ENCODE results near the gene ARHGAP32.
"Not testable (repeated sequence)": the region's sequence is repeated elsewhere in the genome, so short reads cannot be mapped to it uniquely, and the experiment has no call there.

The ARHGAP32 gene

GRCh38 chr11:129013737-129014475 is 178.2 kb downstream of the ARHGAP32 start:
- DNase-seq, result no peak

DNA sequence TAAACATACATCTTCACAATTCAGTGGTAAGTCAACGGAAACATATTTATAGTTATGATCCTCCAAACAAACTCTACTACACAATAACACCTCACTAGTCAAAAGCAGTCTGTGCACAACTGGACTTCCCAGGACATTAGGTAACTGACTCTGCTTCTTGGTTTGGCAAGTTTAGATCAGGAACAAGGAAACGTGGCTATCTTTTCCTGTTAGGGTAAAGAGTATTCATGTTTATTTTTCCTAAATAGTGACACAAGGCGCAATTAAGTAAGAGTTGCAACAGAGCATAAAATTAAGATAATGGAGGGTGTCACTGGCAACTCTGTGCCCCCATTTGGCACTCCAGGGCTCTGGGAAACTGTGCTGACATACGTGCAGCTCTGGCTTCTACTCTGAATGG is 179.2 kb downstream of the ARHGAP32 start:
- no peak for DNase-seq

DNA sequence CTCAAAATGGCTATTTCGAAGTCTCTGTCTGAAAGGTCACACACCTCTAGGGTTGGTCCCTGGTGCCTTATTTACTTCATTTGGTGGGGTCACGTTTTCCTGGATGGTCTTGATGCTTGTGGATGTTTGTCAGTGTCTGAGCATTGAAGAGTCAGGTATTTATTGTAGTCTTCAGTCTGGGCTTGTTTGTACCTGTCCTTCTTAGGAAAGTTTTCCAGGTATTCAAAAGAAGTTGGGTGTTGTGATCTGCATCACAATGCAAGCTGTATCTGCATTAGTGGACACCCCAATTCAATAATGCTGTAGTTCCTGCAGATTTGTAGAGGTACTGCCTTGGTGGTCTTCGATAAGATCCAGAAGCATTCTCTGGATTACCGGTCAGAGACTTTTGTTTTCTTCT is 186.0 kb downstream of the ARHGAP32 start:
- DNase-seq, result no peak

GRCh38 chr11:128999165-128999564 is 193.0 kb downstream of the ARHGAP32 start:
- not testable (repeated sequence) for DNase-seq

GRCh38 chr11:128988242-128988970 is 203.7 kb downstream of the ARHGAP32 start:
- no peak for DNase-seq

- no peak for DNase-seq
These were observed 206.2 kb downstream of the ARHGAP32 start for GRCh38 chr11:128985880-128986279.

GRCh38 chr11:128983023-128983422 is 209.1 kb downstream of the ARHGAP32 start:
- DNase-seq, result no peak

GRCh38 chr11:128981254-128981653 is 210.9 kb downstream of the ARHGAP32 start:
- DNase-seq, result no peak

DNA sequence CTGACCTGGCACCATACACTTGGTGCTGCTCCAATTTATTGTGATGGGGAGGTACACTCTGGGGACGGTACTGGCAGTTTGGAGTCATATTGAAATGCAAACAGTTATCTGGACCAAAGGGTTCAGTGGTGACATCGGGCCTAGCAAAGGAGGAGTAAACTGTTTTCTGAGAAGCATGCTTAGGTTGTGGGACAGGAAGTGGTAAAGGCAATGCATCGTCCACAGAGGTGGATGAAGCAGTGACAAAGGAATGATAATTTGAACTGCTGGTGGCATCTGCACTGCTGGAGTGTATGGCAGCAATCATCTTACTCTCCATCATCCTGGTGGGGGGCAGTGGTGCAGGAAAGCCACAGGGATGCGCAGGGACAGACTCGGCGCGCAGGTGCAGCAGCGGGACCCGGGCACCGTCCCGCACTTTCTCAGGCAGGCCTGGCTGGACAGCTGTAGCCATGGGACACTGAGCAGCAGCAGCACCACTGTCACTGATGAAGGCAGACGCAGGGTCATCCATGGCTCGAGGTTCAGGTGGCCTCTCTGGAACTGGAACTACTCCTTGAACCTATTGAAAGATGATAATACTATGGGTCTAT is 221.4 kb downstream of the ARHGAP32 start:
- DNase-seq, result no peak

DNA sequence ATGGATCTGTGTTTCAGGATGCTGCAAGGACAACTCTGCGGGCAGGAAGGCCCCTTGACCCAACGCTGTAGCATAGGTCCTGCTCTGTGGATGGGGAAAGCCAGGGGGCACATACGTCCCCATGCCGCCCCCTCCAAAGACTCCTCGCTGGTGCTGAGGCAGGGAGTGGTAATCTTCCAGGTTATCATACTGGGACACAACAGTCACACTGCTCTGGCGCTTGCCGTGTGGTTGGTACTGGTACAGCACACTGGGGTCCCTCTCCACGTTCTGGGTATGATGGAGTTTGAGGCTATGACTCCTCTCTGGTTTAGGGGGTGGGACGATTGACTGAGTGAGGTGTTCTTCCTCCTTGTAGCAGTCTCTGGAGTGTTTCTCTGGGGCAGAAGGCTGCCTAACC is 223.2 kb downstream of the ARHGAP32 start:
- no peak for DNase-seq

- no peak for DNase-seq
These were observed 224.5 kb downstream of the ARHGAP32 start for GRCh38 chr11:128967578-128967977.

DNA sequence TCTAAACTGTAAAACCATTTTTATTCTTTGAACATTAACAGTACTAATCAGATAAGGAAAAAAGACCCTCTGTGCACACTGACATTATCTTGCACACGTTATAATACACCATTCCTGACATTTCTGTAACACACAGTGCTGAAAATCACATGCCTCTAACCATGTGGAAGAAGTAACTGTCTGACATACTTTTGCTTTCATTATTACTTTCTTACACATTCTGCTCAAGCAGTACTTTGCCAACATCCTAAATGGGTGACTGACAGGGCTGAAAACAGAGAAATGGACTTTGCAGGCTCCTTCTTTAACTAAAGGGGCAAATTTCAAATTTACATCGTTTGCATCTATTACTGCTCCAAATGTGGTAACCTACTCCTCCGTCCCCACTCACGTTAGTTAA is 226.6 kb downstream of the ARHGAP32 start:
- no peak for DNase-seq

DNA sequence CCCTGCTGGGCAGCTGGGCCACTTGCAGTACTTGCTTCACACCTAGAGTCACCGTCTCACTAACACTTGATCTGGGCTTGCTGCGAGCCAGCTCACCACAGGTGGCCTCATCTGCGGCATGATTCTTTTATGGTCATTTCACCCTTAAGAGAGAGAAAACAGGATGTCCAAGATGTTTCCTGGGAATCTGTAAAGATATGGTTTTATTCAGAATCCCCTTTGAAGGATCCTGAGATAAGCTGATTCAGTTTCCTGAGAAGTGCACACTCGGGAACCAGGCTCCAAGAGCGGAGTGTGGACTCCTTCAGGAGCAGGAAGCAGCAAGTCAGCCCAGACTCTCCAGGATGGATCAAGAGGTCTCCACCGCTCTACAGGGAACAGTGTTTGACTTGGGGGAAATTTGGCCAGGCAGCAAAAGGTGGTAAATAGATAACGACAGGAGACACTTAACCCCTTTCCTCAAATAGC is 227.6 kb downstream of the ARHGAP32 start:
- DNase-seq, result no peak

GRCh38 chr11:128963744-128964325 is 228.3 kb downstream of the ARHGAP32 start:
- DNase-seq, result no peak

GRCh38 chr11:128962896-128963295 is 229.2 kb downstream of the ARHGAP32 start:
- no peak for DNase-seq

DNA sequence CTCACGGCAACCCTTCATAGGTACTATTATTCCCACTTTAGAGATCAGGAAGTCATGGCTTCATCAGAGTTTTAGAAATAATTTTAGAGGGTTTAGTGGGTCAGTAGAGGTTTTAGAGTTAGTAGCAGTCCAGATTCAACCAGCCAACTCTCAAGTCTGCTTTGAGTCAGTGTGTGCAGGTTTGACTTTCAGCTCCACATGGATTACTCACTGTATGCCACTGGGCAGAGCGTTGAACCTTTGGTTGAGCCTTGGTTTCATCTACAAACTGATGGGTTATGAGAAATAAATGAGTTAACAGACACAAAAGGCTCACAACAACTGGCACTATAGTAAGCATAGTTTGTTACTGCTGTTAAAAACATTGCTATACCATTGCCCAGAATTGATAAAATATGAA is 230.5 kb downstream of the ARHGAP32 start:
- DNase-seq, result no peak

- DNase-seq, result no peak
These were observed 235.0 kb downstream of the ARHGAP32 start for GRCh38 chr11:128957202-128957482.

- DNase-seq, result no peak
These were observed 235.5 kb downstream of the ARHGAP32 start for GRCh38 chr11:128956401-128957201.

DNA sequence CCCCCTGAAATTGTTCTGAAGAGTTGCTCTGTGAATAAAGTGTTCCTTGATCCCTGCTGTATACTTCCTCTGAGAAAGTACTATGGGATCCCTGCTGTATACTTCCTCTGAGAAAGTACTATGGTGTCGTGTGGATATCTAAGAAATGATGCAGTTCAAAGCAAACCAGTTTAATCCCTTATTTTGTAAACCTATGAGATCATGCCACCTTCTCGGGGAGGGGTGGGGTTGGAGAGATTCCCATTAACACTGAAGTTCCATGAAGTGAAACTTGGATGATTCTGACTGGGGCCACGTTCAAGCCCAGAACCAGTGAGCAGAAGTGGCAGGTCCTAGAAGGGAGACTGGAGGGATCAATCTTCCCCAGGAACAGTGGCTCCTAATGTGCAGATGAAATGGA is 236.5 kb downstream of the ARHGAP32 start:
- no peak for DNase-seq

- DNase-seq, result no peak
These were observed 239.0 kb downstream of the ARHGAP32 start for GRCh38 chr11:128953151-128953550.

- DNase-seq, result no peak
These were observed 242.2 kb downstream of the ARHGAP32 start for GRCh38 chr11:128949791-128950454.

GRCh38 chr11:128948583-128948982 is 243.5 kb downstream of the ARHGAP32 start:
- no peak for DNase-seq
